Subcutaneous adipose tissue (tissue), 4 donors: Measurements from ENCODE around the gene ADARB2. TPM values are rescaled to one million over a fixed set of nuclear protein-coding genes. Genes with fewer than 3 reads are reported as not detected.

Experiments
- total RNA-seq, 4 donors: library from RNA; depleted of rRNA; stranded (reverse); fragments of >200 nt; gene quantifications; one replicate each; pipeline ENCODE4 v1.1.0, GENCODE V29; 2016
- TF ChIP-seq, protein P1 (sequence below): fragments of 450-650 bp; IDR thresholded peaks from one replicate; pipeline ENCODE4 v1.5.1; 2016; ENCODE audit warnings: low read depth, mild to moderate bottlenecking, control low read depth, antibody characterized with exemption, moderate library complexity

The ADARB2 gene
- total RNA-seq, 4 donors from 2014 or later = under 0.01 to 0.65 (median 0.44) TPM; not detected in 1

DNA sequence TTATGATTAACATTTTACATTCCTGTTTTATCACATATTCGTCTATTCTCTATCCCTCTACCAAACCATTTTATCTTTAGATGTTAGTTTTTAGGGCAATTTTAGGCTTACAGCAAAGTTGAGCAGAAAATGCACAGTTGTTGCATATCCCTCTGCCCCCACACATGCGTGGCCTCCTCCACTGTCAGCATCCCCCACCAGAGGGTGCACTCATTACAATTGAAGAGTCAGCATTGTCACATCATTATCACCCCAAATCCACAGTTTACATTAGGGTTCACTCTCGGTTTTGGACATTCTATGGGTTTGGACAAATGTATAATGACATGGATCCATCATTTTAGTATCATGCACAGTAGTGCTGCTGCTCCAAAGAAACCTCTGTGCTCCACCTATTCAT is 594.7 kb downstream of the ADARB2 start:
- TF ChIP-seq, protein P1, sequence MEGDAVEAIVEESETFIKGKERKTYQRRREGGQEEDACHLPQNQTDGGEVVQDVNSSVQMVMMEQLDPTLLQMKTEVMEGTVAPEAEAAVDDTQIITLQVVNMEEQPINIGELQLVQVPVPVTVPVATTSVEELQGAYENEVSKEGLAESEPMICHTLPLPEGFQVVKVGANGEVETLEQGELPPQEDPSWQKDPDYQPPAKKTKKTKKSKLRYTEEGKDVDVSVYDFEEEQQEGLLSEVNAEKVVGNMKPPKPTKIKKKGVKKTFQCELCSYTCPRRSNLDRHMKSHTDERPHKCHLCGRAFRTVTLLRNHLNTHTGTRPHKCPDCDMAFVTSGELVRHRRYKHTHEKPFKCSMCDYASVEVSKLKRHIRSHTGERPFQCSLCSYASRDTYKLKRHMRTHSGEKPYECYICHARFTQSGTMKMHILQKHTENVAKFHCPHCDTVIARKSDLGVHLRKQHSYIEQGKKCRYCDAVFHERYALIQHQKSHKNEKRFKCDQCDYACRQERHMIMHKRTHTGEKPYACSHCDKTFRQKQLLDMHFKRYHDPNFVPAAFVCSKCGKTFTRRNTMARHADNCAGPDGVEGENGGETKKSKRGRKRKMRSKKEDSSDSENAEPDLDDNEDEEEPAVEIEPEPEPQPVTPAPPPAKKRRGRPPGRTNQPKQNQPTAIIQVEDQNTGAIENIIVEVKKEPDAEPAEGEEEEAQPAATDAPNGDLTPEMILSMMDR = no peak

DNA sequence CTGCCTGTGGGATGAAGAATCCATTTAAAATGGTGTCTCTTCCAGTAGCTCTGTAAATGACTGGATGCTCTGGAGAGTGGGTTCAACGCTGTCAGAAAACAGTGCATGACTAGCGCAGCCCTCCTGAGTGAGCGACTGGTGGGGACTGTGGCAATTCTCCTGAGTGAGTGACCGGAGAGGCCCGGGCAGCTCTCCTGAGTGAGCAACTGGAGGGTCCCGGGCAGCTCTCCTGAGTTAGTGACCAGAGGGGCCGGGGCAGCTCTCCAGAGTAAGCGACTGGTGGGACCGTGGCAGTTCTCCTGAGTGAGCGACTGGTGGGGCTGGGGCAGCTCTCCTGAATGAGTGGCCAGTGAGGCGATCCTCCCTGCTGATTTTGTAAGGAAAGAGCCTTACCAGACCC is 595.6 kb downstream of the ADARB2 start:
- TF ChIP-seq, protein P1 = no peak

DNA sequence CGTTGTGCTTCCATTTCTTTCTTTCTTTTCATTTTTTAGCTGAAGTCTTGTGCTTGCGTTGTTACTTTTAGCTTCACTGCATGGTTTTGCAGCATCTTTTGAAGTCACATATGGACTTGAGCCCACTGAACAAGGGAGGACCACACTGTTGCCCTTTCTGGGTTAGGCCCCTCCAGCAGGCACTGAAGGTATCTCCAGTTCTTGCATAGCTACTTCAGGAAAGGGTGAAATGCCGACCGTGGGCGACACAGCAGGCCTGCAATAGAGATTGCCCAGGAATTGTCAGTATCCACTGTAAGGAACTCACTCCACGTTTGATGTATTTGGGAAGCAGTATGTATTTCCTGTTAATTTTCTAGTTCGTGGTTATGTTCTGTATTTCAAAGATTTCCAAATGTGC is 596.1 kb downstream of the ADARB2 start:
- TF ChIP-seq, protein P1 = no peak

GRCh38 chr10:1138529-1138928 is 598.8 kb downstream of the ADARB2 start:
- TF ChIP-seq, protein P1 = no peak

GRCh38 chr10:1137499-1138163 is 599.7 kb downstream of the ADARB2 start:
- TF ChIP-seq, protein P1 = no peak

- TF ChIP-seq, protein P1 = no peak
These were observed 601.1 kb downstream of the ADARB2 start for GRCh38 chr10:1136268-1136667.

- TF ChIP-seq, protein P1 = no peak
These were observed 603.2 kb downstream of the ADARB2 start for GRCh38 chr10:1134156-1134555.
